NK-92 (cell line): ENCODE measurements around the gene METTL15.
"Not testable (repeated sequence)": the region's sequence is repeated elsewhere in the genome, so short reads cannot be mapped to it uniquely, and the experiment has no call there.

Experiments
- DNase-seq: peaks from one replicate; lab custom pipeline; 2025; ENCODE audit not compliant: unreplicated experiment; lab: John Stamatoyannopoulos, UW

Gene METTL15

DNA sequence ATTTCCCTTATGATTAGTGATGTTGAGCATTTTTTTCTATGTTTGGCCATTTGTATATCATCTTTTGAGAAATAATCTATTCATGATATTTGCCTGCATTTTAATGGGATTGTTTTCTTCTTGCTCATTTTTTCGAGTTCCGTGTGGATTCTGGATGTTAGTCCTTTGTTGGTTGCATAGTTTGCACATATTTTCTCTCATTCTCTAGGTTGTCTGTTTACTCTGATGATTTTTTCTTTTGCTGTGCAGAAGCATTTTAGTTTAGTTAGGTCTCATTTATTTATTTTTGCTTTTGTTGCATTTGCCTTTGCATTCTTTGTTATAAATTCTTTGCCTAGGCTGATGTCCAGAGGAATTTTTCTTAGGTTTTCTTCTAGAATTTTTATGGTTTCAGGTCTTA lies 87.3 kb downstream of the METTL15 start:
- no peak for DNase-seq

DNA sequence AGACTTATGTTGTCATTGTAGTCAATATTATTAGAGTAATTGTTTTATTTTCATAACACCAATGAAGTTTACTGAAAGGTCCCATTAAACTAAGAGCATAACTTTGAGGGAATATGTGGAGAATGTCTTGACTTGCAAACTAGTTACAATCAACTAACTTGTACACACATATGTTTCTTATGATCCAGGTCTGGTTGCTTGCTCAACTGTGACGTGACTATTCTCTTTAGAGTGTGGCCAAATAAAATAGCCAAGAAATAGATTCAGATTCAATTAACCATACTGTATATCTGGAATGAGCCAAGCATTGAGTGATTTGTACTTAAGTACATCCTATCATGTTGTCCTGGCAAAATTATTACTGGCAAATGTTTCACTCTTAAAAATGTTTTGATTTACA lies 101.7 kb downstream of the METTL15 start:
- DNase-seq = no peak

DNA sequence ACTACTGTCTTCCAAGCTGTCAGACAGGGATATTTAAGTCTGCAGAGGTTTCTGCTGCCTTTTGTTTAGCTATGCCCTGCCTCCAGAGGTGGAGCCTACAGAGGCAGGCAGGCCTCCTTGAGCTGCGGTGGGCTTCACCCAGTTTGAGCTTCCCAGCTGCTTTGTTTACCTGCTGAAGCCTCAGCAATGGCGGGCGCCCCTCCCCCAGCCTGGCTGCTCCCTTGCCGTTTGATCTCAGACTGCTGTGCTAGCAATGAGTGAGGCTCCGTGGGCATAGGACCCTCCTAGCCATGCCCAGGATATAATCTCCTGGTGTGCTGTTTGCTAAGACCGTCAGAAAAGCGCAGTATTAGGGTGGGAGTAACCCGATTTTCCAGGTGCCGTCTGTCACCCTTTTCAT lies 113.9 kb downstream of the METTL15 start:
- DNase-seq = not testable (repeated sequence)

DNA sequence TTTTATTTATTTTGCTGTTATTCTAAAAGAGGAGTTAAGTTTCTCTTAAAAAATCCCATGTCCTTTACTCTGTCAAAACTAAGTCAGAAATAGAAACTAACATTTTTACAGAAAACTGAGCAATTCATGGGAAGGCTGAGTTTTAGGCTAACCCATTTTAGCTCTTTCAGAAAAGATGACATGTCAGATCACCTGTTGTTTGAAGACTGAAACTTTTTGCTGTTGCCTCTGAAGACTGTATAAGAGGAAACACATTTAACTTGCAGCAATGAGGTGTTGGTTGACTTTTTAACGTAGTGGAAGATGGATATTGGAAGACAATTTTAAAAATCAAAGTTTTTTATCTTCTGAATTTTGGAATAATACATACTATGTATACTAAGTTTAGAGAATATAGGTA lies 115.4 kb downstream of the METTL15 start:
- no peak for DNase-seq

DNA sequence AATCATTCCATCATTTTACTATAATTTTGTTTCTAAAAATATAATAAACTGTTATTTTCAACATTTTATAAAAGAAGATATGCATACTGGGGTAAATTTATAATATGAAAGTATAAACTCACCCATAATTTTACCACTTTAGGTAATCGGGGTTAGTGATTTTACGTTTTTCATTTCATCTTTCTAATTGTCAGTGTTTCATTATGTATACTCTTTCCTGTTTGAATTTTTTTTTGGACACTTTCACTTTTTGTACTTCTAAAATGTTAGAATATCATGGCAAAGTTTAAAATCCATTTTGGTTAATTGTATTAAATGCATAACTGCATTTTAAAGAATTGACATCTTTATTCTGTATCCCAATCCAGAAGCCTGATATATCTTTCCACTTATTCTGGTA lies 115.8 kb downstream of the METTL15 start:
- no peak for DNase-seq

DNA sequence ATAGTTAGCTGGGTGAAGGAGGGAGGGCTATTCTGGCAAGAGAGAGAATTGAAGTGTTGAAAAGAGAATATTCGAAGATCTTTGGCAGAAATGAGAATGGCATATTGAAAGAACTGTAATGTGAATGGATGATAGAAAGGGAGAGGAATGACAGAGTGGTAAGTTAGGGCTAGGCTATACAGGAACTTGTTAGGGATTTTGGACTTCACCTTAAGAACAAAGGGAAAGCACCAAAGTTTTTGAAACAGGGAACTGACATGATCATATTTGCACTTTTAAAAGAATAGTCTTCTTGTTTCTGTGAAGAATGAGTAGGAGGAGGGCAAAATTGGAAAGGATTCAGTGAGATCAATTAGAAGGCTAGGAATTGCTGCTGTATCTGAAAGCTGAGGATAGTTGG lies 119.3 kb downstream of the METTL15 start:
- DNase-seq = no peak

DNA sequence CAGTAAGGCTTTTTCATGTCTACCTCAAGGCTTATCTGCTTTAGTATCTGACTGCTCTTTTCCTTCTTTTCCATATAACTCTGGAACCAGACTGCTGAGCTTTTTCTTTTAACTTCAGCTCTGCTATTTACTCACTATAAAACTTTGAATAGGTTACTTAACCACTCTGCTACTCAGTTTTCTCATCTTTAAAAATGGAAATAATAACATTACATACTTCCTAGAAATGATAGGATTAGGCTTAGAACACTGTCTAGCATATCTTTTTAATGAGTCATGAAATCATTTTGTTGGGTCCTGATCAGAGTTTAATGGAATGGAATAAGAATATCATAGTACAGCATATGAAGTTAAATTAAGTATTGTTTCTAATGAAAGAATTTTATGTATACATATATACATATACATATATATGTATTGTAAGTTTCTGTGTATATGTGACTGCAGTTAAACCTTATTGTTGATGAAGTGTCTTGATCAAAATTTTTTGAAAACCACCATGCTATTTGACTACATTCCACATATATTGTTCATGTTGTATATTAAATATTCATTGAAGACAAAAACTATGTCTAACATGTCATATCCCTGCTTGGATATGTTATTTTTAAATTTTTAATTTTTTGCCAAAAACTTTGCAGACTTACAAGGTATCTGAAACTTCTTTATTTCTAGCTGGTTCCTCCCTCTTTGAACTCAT lies 120.2 kb downstream of the METTL15 start:
- DNase-seq = no peak

DNA sequence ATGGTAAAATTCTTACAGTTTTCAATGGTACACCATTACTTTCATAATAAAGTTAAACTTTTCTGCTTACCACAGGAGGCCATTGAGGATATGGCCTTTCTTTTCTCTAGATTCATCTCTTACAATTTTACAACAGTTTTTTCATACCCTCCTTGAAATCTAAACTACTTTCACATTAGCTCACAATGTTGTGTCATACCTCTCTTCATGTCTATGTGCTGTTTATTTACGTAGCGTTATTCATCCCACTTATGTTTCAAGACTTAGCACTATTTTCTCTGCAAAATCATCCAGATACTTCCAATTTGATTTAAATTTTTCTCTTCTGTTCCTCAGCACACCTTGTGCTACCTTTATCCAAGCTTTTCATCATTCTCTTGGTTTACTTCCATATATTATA lies 123.3 kb downstream of the METTL15 start:
- DNase-seq = no peak

DNA sequence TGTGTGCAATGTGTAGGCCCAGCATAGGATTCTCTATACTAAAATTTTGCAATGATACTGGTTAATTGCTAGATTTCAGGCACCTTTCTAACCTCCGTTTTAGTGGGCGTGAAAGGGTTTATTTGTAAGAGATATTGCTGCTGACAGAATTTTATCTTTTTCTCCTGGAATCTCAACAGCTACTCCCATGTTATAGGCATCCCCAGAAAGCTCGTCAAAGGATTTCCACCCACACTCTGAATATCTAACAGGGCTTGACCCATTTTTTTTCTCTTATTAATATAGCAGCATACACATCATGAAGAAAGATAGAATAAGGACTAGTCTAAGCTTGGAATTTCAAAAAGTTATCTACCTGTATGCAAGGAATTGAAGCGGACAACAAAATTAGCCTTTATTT lies 124.5 kb downstream of the METTL15 start:
- DNase-seq = no peak

DNA sequence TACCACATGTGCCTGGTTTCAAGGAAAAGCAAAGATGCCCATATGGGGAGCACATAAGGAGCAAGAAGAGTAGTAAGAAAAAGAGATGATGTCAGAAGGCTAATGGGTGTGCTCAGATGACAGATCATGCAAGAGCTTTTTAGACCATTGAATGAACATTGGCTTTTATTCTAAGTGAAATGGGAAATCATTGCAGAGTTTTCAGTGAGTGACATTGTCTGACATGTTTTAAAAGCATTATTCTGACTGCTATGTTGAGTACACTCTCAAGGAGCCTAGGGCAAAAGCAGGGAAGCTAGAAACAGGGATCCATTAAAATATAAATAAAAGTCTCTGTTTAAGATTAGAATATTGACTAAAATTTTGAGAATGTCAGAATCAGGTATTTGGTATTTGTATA lies 133.6 kb downstream of the METTL15 start:
- no peak for DNase-seq

DNA sequence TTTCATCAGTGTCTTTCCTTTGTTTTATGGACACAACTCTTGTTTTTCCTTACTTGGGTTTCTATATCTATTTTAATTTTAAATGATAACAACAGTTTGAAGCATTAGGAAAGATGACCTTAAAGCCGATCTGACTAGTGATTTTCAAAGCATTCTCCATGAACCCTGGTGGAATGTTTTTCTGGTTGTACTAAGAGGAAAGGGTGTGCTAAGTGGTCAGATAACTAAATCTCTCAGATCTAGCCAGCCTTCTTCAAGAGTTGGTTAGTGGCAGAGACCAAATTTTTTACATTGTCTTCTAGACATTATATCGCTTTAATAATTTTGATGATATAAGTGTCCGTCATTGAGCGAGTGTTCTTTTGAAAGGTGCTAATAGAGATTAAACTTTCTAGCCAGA lies 134.4 kb downstream of the METTL15 start:
- no peak for DNase-seq

DNA sequence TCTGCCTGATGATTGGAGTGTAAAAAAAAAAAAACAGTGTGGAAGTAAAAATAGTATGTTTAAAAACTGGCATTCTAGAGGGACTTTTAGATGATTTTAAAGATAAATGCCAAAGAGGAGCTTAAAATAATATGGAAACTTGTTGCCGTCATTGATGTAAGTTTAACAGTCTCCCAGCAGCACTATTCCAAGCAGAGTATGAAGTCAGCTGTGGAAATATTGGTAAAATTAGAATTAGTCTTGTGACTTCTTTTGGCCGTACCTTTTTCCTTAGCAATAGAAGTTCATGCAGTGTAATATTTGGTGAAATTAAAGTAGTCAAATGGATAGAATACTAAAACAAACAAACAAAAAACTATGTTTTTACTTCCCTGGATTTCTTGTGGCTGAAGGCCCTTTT lies 134.9 kb downstream of the METTL15 start:
- no peak for DNase-seq

DNA sequence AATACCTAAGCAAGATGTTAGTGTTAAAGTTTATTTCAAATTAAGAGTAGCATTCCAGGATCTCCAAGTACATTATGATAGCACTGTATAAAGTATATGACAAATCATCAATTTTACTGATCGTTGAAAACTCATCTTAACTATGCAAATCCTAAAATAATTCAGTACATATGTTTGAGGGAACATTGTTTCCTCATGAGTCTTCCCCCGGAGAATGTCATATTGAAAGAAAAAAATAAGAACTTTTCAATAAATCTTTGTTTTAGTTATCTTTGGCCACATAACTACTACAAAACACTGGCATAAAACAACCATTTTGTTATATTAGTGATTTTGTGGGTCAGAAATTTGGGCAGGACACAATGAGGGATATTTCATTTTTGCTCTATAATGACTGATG lies 135.4 kb downstream of the METTL15 start:
- no peak for DNase-seq

DNA sequence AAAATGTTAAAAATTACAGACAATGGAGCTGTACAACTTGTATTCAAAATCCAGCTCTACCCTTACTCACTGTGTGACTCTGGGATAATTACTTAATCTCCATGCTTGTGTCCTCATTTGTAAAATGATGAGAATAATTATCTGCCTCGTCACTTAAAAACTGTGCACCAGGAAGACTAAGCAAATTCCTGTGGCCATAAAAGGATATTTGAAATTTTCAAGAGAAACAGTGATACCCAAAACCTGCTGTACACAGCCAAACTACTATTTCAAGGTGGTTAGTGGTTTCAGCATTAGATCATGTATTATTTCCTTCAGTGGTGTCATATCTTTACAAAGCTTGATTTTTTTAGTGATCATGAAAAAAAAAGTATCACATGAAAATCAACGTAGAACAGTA lies 136.9 kb downstream of the METTL15 start:
- DNase-seq = no peak

DNA sequence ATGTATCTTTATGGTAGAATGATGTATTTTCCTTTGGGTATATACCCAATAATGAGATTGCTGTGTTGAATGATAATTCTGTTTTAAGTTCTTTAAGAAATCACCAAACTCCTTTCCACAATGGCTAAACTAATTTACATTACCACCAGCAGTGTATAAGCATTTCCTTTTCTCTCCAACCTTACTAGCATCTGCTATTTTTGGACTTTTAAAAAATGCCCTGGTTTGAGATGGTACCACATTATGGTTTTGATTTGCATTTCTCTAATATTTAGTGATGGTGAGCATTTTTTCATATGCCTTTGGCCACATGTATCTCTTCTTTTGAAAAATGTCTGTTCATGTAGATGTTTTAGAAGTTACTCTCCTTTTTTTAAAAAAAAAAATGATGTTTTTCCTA lies 142.0 kb downstream of the METTL15 start:
- no peak for DNase-seq

DNA sequence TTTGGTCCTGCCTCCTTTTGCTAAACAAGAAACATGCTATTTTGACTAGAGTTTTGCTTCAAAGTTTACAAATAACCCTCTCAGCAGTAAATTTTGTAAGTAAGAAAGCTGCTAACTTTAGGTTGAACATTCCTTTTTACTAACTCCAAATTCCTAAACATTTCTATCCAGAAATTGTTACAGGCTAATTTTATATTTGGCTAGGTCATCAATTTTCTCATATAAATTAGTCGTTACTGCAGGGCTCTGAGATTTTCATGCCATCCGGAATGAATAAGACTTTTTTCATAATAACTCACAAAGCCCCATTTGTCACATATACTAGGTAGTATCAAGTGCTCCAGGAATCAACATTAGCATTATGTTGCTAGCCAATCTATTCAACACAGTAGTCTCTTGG lies 143.1 kb downstream of the METTL15 start:
- DNase-seq = no peak

DNA sequence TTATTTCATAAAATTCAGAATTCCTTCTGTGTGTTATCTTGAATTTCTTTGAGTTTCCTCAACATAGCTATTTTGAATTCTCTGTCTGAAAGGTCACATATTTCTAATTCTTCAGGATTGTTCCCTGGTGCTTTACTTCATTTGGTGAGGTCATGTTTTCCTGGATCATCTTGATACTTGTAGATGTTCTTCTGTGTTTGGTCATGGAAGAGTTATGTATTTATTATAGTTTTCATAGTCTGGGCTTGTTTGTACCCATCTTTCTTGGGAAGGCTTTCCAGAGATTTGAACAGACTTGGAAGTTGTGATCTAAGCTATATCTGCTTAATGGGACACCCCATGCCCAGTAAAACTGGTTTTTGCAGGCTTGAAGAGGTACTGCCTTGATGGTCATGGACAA lies 149.6 kb downstream of the METTL15 start:
- DNase-seq = no peak

DNA sequence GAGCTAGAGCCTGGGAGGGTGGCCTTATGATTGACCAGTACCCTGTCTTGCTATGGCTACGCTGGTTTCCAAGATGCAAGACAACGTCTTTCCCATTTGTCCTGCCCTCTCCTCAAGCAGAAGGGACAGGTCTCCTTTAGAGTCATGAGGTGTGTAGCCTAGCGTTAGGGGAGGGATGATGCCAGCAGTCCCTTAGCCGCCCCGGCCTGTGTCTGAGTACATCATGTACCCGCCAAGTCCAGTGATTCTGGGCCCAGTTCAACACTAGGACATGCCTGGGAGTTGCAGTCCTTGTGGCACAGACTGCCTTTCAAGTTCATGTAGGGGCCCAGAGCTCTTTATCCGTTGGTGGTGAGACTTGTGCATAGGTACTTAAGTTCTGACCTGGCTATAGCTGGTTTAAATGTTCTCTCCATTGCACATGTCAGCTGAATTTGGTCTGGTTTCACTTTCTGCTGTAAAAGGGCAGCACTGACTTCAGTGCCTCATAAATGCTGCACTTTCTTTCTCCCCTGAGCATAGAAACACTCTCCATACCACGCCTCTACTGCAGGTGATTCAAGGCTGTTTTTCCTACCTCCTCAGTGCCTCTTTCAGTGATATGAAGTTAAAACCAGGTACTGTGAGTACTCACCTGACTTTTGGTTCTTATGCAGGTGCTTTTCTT lies 151.1 kb downstream of the METTL15 start:
- no peak for DNase-seq

DNA sequence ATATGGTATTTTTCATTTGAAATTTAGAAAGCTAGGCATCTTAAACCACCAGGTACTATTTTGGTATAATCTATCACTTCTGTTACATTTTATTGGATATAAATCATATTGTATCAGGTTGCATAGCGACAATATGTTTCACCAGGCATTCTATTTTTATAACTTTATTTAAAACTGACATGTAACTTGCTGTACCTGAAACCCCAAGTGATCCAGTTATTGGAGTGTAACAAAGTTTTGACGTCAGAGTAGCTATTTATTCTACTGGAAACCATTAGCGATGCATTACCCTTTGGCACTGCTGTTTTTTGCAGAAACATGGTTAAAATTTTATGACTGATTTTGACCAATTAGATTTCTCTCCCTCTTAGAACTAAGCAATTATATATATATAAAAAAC lies 160.7 kb downstream of the METTL15 start:
- DNase-seq = no peak

DNA sequence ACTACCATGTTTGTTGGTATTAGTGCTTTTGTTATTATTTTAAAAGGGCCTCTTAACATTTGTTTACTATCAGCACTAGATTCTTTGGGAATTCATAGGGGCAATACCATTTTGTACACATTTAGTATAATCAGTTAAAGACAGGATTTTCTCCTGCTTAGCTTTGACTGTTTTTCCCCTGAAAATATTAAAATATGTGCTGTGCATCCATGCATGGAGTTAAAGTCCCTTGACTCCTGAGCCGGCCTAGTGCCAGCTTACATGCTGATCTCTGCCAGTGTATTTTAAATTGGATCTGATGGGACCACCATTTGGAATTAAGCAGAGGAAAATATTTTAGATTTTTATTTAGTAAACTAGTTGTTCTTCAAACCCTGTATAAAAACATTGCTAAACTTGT lies 161.4 kb downstream of the METTL15 start:
- no peak for DNase-seq

DNA sequence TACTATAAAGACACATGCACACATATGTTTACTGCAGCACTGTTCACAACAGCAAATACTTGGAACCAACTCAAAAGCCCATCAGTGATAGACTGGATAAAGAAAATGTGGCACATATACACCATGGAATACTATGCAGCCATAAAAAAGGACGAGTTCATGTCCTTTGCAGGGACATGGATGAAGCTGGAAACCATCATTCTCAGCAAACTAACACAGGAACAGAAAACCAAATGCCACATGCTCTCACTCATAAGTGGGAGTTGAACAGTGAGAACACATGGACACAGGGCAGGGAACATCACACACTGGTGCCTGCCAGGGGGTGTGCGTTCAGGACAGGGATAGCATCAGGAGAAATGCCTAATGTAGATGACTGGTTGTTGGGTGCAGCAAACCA lies 164.1 kb downstream of the METTL15 start:
- DNase-seq = not testable (repeated sequence)

DNA sequence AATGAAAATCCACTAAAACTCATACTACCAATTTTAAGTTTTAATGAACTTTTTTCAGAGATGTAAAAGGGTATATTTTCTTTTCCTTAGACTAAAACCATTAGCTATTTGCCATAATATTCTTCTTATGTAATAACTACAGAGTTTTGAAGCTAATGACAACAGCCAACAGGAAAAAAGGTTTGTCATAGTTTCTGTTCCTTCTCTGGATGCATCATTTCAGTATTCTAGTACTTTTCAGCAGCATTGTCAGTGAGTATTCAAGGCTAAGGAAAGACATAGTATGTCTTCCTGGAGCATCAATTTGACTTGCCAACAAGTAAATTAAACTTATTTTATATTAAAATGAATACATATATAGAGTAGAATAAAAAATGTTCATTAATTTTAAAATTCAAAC lies 166.0 kb downstream of the METTL15 start:
- no peak for DNase-seq

DNA sequence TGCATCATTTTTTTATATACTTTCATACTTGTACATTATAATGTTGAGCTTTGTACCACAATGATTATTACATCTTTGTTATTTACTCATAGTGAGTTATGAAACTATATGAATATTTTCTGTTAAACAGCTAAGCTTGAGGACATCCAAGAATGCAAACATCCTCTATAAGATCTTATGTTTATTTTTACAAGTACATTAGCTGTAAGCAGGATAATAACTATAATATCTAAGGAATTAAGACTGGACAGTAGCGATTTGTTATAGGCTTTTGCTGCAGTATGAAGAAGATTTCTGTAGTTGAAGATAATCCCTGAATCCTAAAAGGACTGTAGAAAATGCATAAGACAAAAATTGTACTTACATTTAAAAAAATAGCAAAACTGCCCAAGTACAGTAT lies 176.0 kb downstream of the METTL15 start:
- no peak for DNase-seq
